Measurements from ENCODE around the gene USP48. TPM values are rescaled to one million over a fixed set of nuclear protein-coding genes. Genes with fewer than 3 reads are reported as not detected.
A peak's percentile ranks its signal among the peaks of the same experiment; 100 is the strongest.

The USP48 gene
- total RNA-seq, 1 donor from 2014 or later = 97.3 TPM

DNA sequence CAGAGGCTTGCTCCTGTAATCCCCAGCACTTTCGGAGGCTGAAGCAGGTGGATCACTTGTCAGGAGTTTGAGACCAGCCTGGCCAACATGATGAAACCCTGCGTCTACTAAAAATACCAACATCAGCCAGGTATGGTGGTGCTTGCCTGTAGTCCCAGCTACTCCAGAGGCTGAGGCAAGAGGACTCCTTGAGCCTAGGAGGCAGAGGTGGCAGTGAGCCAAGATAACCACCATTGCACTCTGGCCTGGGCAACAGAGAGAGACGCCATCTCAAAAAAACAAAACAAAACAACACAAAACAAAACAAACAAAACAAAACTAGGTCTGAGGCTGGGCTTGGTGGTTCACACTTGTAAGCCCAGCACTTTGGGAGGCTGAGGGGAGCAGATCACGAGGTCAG lies 75.1 kb downstream of the USP48 start:
- ATAC-seq (ENCODE audit: low read depth) (no peak), DNase-seq (no peak)
- Mint-ChIP-seq H3K27me3 (no peaks in the 10 kb centered on the region), H3K9me3 (no peaks in the 10 kb centered on the region), H3K27ac (no peak overlapping the region), H3K36me3 (ENCODE audit: low read depth) (peaks cover 64% of the 10 kb centered on the region), H3K4me3 (no peak overlapping the region), H3K4me1 (peaks cover 11% of the 10 kb centered on the region)
- CTCF ChIA-PET = interaction anchor here (1.1 kb wide), 1 partner anchor 74 kb away, joined by 3 read pairs; no protein-coding TSS in a partner anchor
- intact Hi-C loops (cut with micrococcal nuclease) = loop anchor here (10.0 kb wide), 1 partner anchor 317 kb away; no protein-coding TSS in a partner anchor
- TF ChIP-seq, protein P1, sequence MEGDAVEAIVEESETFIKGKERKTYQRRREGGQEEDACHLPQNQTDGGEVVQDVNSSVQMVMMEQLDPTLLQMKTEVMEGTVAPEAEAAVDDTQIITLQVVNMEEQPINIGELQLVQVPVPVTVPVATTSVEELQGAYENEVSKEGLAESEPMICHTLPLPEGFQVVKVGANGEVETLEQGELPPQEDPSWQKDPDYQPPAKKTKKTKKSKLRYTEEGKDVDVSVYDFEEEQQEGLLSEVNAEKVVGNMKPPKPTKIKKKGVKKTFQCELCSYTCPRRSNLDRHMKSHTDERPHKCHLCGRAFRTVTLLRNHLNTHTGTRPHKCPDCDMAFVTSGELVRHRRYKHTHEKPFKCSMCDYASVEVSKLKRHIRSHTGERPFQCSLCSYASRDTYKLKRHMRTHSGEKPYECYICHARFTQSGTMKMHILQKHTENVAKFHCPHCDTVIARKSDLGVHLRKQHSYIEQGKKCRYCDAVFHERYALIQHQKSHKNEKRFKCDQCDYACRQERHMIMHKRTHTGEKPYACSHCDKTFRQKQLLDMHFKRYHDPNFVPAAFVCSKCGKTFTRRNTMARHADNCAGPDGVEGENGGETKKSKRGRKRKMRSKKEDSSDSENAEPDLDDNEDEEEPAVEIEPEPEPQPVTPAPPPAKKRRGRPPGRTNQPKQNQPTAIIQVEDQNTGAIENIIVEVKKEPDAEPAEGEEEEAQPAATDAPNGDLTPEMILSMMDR (IDR thresholded peaks at IDR 0.05) = no peak
- POLR2A ChIA-PET = interaction anchor here (0.5 kb wide), 1 partner anchor 1636 kb away, joined by 5 read pairs; the partner anchor contains the start of gene HNRNPR

DNA sequence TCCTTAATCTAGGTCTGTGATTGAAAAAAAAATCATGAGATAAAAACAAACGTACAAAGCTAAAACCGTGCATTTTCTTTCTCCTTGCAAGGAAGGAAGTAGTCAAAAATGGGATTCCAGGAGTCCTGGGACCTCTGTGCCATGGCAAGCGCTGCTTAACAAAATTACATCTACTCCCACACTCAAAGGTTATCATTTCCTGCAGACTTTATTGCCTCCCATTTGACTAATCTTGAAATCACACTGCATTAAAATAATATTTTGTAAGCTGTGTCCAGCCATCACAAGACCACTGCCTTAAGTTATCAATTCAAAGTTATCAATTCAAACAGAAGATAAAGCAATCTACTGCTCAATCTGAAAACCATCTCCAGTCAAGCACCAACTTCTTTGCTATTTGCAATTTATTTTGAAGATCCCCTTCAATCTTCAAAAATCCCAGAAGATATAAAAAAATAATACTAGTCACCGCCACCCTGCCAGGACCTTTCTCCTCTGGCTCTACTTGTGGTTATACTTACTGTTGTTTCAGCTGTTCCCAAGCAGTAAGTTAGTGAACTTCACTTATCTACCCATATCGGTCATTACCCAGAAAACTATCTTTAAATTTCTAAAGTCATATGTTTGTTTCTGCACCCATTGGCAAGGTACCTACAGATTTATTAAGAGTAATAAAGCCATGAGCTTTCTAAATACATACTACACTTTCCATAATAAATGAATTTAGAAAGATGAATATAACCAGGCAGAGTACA lies 75.7 kb downstream of the USP48 start:
- peaks cover 11% of the 10 kb centered on the region for H3K4me1 Mint-ChIP-seq
- peaks cover 67% of the 10 kb centered on the region for H3K36me3 Mint-ChIP-seq (ENCODE audit: low read depth)
- ChIA-PET CTCF (interaction anchor here (1.1 kb wide), 1 partner anchor 75 kb away, joined by 3 read pairs; no protein-coding TSS in a partner anchor), POLR2A (no interaction called here)
- H3K27me3 Mint-ChIP-seq = no peaks in the 10 kb centered on the region
- DNase-seq (no peak), ATAC-seq (ENCODE audit: low read depth) (no peak)
- intact Hi-C loops (cut with micrococcal nuclease) = loop anchor here (10.0 kb wide), 1 partner anchor 318 kb away; no protein-coding TSS in a partner anchor
- TF ChIP-seq, protein P1 (IDR thresholded peaks at IDR 0.05) = no peak
- peak overlapping the region; percentile 11 for H3K27ac Mint-ChIP-seq
- no peak overlapping the region for H3K4me3 Mint-ChIP-seq
- H3K9me3 Mint-ChIP-seq = no peaks in the 10 kb centered on the region

- Mint-ChIP-seq H3K27ac (no peak overlapping the region), H3K27me3 (no peaks in the 10 kb centered on the region), H3K4me1 (peaks cover 11% of the 10 kb centered on the region), H3K36me3 (ENCODE audit: low read depth) (peaks cover 67% of the 10 kb centered on the region), H3K4me3 (no peak overlapping the region), H3K9me3 (no peaks in the 10 kb centered on the region)
- TF ChIP-seq, protein P1 (IDR thresholded peaks at IDR 0.05) = no peak
- DNase-seq = peak; percentile 15
- ATAC-seq (ENCODE audit: low read depth) = peak; percentile 92
- ChIA-PET CTCF (no interaction called here), POLR2A (no interaction called here)
- intact Hi-C loops (cut with micrococcal nuclease) = loop anchor here (1.0 to 10.0 kb wide), 2 partner anchors 77 to 319 kb away; partner anchors contain the start of gene USP48
These were observed 76.7 kb downstream of the USP48 start for GRCh38 chr1:21706151-21706835.

GRCh38 chr1:21705303-21705980 lies 77.5 kb downstream of the USP48 start:
- Mint-ChIP-seq H3K27ac (no peak overlapping the region), H3K36me3 (ENCODE audit: low read depth) (peaks cover 69% of the 10 kb centered on the region), H3K27me3 (no peaks in the 10 kb centered on the region), H3K4me3 (no peak overlapping the region), H3K9me3 (no peaks in the 10 kb centered on the region), H3K4me1 (peaks cover 11% of the 10 kb centered on the region)
- TF ChIP-seq, protein P1 (IDR thresholded peaks at IDR 0.05) = no peak
- intact Hi-C loops (cut with micrococcal nuclease) = loop anchor here (10.0 kb wide), 1 partner anchor 319 kb away; no protein-coding TSS in a partner anchor
- CTCF ChIA-PET = interaction anchor here (1.3 kb wide), 1 partner anchor 77 kb away, joined by 3 read pairs; no protein-coding TSS in a partner anchor
- DNase-seq (no peak), ATAC-seq (ENCODE audit: low read depth) (no peak)
- POLR2A ChIA-PET = no interaction called here
